HEK293 (cell line): ENCODE results near the gene PPM1G.

Experiments
- CTCF ChIA-PET: fragments of 350-600 bp; formaldehyde crosslinking; extraction: SDS; loops from one replicate; lab custom pipeline; 2021; ENCODE audit warnings: antibody characterized with exemption; lab: Yijun Ruan, JAX
- POLR2A ChIA-PET: fragments of 300-600 bp; formaldehyde crosslinking; extraction: SDS; loops from one replicate; lab custom pipeline; 2020; ENCODE audit warnings: antibody characterized with exemption, inconsistent platforms; lab: Yijun Ruan, JAX
- H3K27ac ChIP-seq: fragments of 200-500 bp; sonication (Bioruptor generic); 2 replicates; pipeline ENCODE4 v1.5.1; 2014; ENCODE audit warnings: low read depth, low read length, control low read depth, inconsistent platforms; ENCODE audit errors: extremely low read depth
- H3K36me3 ChIP-seq, 2 experiments: fragments of 200-500 bp in 1 of 2; sonication (Bioruptor generic) in 1 of 2; 1 replicate in 1 of 2; 2 replicates in 1 of 2; pipeline ENCODE4 v1.5.1; 2014 to 2017; ENCODE audit warnings: inconsistent platforms in 2 of 2, low read length in 2 of 2; ENCODE audit not compliant: control insufficient read depth in 2 of 2, insufficient read depth in 1 of 2
- H3K4me1 ChIP-seq: fragments of 200-500 bp; sonication (Bioruptor generic); 2 replicates; pipeline ENCODE4 v1.5.1; 2014; ENCODE audit warnings: mild to moderate bottlenecking, low read length, inconsistent platforms; ENCODE audit not compliant: control insufficient read depth, insufficient read depth
- H3K4me3 ChIP-seq: 2 replicates; pipeline ENCODE4 v1.5.1; 2011; ENCODE audit warnings: low read depth, mild to moderate bottlenecking, control low read depth, low read length, moderate library complexity
- H3K9me3 ChIP-seq: fragments of 200-500 bp; sonication (Bioruptor generic); 2 replicates; pipeline ENCODE4 v1.5.1; 2014; ENCODE audit warnings: low read depth, low read length, inconsistent platforms; ENCODE audit not compliant: control insufficient read depth, insufficient read depth
- CTCF ChIP-seq: fragments of 450-650 bp; formaldehyde crosslinking; IDR thresholded peaks from 2 replicates; pipeline ENCODE4 v1.5.1; 2016; ENCODE audit warnings: missing biosample characterization, missing genetic modification characterization
- GLIS1 ChIP-seq: fragments of 450-650 bp; formaldehyde crosslinking; IDR thresholded peaks from 2 replicates; pipeline ENCODE4 v1.5.1; 2016; ENCODE audit warnings: missing biosample characterization, missing genetic modification characterization
- YY2 ChIP-seq: fragments of 450-650 bp; formaldehyde crosslinking; IDR thresholded peaks from 2 replicates; pipeline ENCODE4 v1.5.1; 2016; ENCODE audit warnings: missing biosample characterization, missing genetic modification characterization
- ZNF10 ChIP-seq: fragments of 450-650 bp; formaldehyde crosslinking; IDR thresholded peaks from 2 replicates; pipeline ENCODE4 v1.5.1; 2017; ENCODE audit warnings: missing biosample characterization, missing genetic modification characterization
- ZNF121 ChIP-seq: fragments of 450-650 bp; formaldehyde crosslinking; IDR thresholded peaks from 2 replicates; pipeline ENCODE4 v1.5.1; 2016; ENCODE audit warnings: missing biosample characterization, missing genetic modification characterization
- ZNF184 ChIP-seq: fragments of 450-650 bp; IDR thresholded peaks from 2 replicates; pipeline ENCODE4 v1.5.1; 2018; ENCODE audit warnings: missing biosample characterization, mild to moderate bottlenecking, missing genetic modification characterization
- ZNF2 ChIP-seq: fragments of 450-650 bp; formaldehyde crosslinking; IDR thresholded peaks from 2 replicates; pipeline ENCODE4 v1.5.1; 2016; ENCODE audit warnings: missing biosample characterization, missing genetic modification characterization
- ZNF211 ChIP-seq: fragments of 450-650 bp; formaldehyde crosslinking; IDR thresholded peaks from 2 replicates; pipeline ENCODE4 v1.5.1; 2016; ENCODE audit warnings: low read depth, missing biosample characterization, missing genetic modification characterization
- ZNF24 ChIP-seq: fragments of 450-650 bp; formaldehyde crosslinking; IDR thresholded peaks from 2 replicates; pipeline ENCODE4 v1.5.1; 2016; ENCODE audit warnings: missing biosample characterization, missing genetic modification characterization
- ZNF302 ChIP-seq: fragments of 450-650 bp; formaldehyde crosslinking; IDR thresholded peaks from 2 replicates; pipeline ENCODE4 v1.5.1; 2016; ENCODE audit warnings: missing biosample characterization, missing genetic modification characterization, low read depth
- ZNF324 ChIP-seq: fragments of 450-650 bp; formaldehyde crosslinking; IDR thresholded peaks from 2 replicates; pipeline ENCODE4 v1.5.1; 2016; ENCODE audit warnings: missing biosample characterization, missing genetic modification characterization
- ZNF391 ChIP-seq: fragments of 450-650 bp; formaldehyde crosslinking; IDR thresholded peaks from 2 replicates; pipeline ENCODE4 v1.5.1; 2016; ENCODE audit warnings: low read depth, missing biosample characterization, missing genetic modification characterization, borderline replicate concordance
- ZNF777 ChIP-seq: fragments of 450-650 bp; formaldehyde crosslinking; IDR thresholded peaks from 2 replicates; pipeline ENCODE4 v1.5.1; 2017; ENCODE audit warnings: missing biosample characterization, missing genetic modification characterization, borderline replicate concordance
- ZNF785 ChIP-seq: fragments of 450-650 bp; formaldehyde crosslinking; IDR thresholded peaks from 2 replicates; pipeline ENCODE4 v1.5.1; 2016; ENCODE audit warnings: missing biosample characterization, missing genetic modification characterization
- TF ChIP-seq, protein P1 (sequence below): sonication (generic); formaldehyde crosslinking; IDR thresholded peaks from 2 replicates; pipeline ENCODE4 v1.8.1; 2022; ENCODE audit warnings: mild to moderate bottlenecking, moderate library complexity, missing genetic modification reagents
- TF ChIP-seq, protein P2 (sequence below): fragments of 450-650 bp; formaldehyde crosslinking; IDR thresholded peaks from 2 replicates; pipeline ENCODE4 v1.5.1; 2017; ENCODE audit warnings: missing biosample characterization, missing genetic modification characterization
- TF ChIP-seq, protein P3 (sequence below): fragments of 450-650 bp; formaldehyde crosslinking; IDR thresholded peaks from 2 replicates; pipeline ENCODE4 v1.5.1; 2016; ENCODE audit warnings: missing biosample characterization, missing genetic modification characterization
- TF ChIP-seq, protein P4 (sequence below): IDR thresholded peaks from 2 replicates; pipeline ENCODE4 v1.6.1; 2011; ENCODE audit warnings: mild to moderate bottlenecking, low read depth, low read length, borderline replicate concordance

PPM1G gene

DNA sequence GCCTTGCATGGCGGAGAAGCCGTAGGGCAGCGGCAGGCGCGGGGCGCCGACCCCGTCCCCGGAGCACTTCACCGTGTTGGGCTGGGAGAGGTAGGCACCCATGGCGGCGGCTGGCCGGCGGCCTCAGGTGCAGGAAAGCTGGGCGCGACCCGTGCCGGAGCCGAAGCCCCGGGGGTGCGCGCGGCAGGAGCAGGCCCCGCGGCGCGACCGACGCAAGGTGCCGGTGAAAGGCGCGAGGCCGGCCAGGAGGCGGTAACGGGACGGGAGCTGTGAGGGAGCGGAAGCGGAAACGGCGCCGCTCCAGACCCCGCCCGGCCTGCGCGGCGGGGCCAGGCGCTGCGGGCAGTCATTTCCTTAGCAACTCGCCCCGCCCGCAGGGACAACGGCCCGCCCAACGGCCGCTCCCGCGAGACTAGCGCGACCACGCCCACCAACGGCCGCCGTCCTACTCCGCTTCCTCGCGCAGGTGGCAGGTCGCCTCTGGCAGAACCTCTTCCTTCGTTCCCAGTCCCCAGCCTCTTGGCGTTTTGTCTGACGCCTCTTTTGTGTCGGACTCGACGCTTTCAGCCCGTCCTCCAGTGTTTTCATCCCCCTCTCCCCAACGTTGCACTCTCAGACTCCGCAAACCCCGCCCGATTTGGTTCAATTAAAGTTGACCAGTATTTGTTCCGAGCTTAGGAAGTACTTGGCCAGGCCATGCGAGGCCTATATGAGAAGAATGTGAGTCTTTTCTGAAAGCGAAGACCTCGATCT lies at the start of gene PPM1G (continued):
- TF ChIP-seq, protein P1, sequence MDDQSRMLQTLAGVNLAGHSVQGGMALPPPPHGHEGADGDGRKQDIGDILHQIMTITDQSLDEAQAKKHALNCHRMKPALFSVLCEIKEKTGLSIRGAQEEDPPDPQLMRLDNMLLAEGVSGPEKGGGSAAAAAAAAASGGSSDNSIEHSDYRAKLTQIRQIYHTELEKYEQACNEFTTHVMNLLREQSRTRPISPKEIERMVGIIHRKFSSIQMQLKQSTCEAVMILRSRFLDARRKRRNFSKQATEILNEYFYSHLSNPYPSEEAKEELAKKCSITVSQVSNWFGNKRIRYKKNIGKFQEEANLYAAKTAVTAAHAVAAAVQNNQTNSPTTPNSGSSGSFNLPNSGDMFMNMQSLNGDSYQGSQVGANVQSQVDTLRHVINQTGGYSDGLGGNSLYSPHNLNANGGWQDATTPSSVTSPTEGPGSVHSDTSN (CRISPR knock-in tag), result no peak; the same call in none of the 2 replicates
- TF ChIP-seq ZNF324 (tag by site-specific recombination) (peak; percentile 56; the same call in 1 of the 2 replicates), ZNF302 (no peak), ZNF10 (peak; percentile 30; the same call in 1 of the 2 replicates), ZNF211 (tag by site-specific recombination) (no peak), ZNF2 (peak; percentile 46; the same call in 1 of the 2 replicates), ZNF184 (tag by site-specific recombination) (no peak), GLIS1 (peak; percentile 27; the same call in 1 of the 2 replicates), ZNF777 (no peak), YY2 (tag by site-specific recombination) (0 out of 2 replicates have a peak, but pooled peaks have one; percentile 60), ZNF121 (tag by site-specific recombination) (no peak), CTCF (tag by site-specific recombination) (peak; percentile 4), ZNF391 (tag by site-specific recombination) (no peak)
- TF ChIP-seq, protein P2, sequence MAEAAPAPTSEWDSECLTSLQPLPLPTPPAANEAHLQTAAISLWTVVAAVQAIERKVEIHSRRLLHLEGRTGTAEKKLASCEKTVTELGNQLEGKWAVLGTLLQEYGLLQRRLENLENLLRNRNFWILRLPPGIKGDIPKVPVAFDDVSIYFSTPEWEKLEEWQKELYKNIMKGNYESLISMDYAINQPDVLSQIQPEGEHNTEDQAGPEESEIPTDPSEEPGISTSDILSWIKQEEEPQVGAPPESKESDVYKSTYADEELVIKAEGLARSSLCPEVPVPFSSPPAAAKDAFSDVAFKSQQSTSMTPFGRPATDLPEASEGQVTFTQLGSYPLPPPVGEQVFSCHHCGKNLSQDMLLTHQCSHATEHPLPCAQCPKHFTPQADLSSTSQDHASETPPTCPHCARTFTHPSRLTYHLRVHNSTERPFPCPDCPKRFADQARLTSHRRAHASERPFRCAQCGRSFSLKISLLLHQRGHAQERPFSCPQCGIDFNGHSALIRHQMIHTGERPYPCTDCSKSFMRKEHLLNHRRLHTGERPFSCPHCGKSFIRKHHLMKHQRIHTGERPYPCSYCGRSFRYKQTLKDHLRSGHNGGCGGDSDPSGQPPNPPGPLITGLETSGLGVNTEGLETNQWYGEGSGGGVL, result no peak; the same call in 1 of the 2 replicates
- TF ChIP-seq, protein P3, sequence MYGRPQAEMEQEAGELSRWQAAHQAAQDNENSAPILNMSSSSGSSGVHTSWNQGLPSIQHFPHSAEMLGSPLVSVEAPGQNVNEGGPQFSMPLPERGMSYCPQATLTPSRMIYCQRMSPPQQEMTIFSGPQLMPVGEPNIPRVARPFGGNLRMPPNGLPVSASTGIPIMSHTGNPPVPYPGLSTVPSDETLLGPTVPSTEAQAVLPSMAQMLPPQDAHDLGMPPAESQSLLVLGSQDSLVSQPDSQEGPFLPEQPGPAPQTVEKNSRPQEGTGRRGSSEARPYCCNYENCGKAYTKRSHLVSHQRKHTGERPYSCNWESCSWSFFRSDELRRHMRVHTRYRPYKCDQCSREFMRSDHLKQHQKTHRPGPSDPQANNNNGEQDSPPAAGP (tag by site-specific recombination), result no peak

GRCh38 chr2:27453968-27454367 lies 44.6 kb upstream of the PPM1G start:
- H3K4me3 ChIP-seq, result no peak overlapping the region
- H3K4me1 ChIP-seq, result no peaks in the 10 kb centered on the region
- TF ChIP-seq ZNF785 (no peak), ZNF24 (no peak)
- TF ChIP-seq, protein P4, sequence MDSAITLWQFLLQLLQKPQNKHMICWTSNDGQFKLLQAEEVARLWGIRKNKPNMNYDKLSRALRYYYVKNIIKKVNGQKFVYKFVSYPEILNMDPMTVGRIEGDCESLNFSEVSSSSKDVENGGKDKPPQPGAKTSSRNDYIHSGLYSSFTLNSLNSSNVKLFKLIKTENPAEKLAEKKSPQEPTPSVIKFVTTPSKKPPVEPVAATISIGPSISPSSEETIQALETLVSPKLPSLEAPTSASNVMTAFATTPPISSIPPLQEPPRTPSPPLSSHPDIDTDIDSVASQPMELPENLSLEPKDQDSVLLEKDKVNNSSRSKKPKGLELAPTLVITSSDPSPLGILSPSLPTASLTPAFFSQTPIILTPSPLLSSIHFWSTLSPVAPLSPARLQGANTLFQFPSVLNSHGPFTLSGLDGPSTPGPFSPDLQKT, result no peak
- POLR2A ChIA-PET, result no interaction called here
- H3K36me3 ChIP-seq, result peaks cover 8 to 73% of the 10 kb centered on the region in 2 experiments; a peak in 2 of 3 replicates
- CTCF ChIA-PET, result no interaction called here
- H3K9me3 ChIP-seq, result no peaks in the 10 kb centered on the region
- no peak overlapping the region for H3K27ac ChIP-seq
